Stimulated activated CD8-positive, alpha-beta memory T cell treated with anti-CD3 and anti-CD28 coated beads, Interleukin-15, amount 100 ng/mL, for 4 hours (primary cell): ENCODE data around the gene SMCO4.

Source experiments
- DNase-seq, 2 donors: peaks; one replicate each; pipeline ENCODE4 v3.0.0-alpha.2; 2020; ENCODE audit warnings: low read depth in 2 of 2

The SMCO4 gene

DNA sequence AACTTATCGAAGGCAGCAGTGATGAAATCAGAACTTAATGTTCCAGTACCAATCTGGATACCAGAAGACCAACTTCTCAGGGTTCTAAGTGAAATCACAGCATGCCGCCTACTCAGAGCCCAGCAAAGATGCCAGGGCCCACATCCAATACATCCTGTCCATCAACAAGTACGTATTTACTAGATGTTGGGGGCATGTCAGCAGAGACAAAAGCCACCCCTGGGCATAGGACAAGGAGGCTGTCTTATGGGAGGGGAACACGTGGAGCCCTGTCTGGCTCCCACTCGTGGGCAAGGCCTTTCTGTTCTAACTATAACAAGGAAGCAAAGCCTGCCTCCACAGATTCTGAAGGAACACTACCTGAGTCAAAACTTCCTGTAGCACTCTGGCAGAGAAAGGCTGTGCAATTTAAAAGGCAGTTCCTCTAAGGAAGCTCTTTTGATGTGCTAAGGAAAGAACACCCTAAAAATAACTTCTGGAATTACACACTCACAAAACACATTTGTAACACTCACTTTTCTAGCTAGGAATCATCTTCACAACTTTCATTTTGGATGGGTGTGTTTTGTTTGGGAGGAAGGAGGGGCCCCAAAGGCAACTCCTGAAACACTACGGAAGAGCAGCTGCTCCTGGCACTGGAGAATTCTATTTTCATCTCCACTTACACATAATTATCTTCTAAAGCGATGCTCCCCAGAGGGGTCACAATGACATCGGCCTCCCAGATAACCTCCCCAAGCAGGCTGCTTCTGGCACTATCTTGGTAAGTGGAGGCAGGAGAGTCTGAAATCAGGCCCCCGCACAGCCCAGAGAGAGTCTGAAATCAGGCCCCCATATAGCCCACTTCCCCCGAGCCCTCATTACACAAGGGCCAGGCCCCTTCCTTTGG, 14.2 kb downstream of the SMCO4 start:
- DNase-seq = no peak

DNA sequence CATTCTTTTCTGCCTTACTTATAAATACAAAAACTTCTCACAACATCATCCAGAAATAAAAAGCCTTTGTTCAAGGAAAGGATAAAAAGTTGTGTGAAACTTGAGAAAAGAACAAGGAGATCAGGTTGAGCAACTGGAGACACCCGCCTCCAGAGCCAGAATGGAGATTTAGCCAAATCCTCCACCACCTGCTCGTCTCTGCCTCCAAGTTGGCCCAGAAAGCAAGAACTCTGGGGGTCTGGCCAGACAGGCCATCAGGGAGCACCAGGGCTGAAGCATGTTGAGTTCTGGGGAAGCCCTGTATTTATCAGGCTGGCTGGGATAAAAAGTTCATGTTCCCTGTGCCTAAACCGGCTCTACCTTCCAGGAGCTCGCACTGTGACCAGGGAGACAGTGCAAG, 14.9 kb downstream of the SMCO4 start:
- no peak for DNase-seq

DNA sequence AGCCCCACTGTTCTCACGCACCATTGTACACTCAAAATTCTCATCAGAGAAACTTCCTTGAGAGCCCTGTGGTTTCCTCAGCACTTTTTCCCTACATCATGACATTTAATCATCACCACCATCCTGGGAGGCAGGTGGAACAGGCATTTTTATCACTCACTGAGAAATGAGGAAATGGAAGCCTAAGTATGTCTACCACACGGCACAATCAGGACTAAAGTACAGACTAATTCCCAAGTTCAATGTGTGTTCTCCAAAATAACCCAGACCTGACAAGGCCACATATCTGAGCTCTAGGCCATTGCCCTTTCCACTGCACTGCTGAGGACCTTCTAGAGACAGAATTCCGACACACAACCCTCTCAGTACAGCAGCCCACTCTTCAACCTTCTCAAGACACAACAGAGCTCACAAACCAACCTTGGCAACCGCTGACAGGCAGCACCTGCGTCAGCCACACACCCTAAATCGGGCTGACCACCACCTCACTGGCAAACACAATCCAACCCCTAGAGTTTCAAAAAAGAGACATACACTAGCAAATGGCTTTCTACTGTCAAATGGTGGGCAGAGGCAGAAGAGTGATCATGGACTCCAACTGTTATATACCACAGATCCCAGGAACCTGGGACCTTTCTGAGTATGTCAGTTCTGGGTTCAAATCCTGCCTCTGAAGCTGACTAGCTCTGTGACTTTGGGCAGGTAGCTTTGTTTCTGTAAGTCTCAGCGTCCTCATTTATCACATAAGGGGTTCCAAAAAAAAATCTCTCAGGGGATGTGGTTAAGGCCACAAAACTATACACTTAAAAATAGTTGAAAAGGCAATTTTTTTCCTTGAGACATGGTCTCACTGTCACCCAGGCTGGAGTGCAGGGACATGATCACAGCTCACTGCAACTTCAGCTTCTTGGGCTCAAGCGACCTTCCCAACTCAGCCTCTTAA, 16.3 kb downstream of the SMCO4 start:
- DNase-seq = no peak

DNA sequence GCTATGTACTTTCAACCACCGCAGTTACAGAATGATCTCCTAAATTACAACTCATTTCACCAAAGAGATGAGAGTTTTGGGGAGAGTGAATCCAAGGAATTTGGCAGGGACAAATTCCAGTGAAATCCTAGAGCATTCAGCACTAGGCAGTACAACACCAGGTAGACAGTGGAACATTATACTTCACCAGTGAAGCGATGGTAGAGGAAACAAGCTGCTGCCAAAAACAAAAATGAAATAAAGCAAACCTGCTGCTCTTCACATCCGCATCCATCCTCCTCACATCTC, 16.9 kb downstream of the SMCO4 start:
- no peak for DNase-seq

DNA sequence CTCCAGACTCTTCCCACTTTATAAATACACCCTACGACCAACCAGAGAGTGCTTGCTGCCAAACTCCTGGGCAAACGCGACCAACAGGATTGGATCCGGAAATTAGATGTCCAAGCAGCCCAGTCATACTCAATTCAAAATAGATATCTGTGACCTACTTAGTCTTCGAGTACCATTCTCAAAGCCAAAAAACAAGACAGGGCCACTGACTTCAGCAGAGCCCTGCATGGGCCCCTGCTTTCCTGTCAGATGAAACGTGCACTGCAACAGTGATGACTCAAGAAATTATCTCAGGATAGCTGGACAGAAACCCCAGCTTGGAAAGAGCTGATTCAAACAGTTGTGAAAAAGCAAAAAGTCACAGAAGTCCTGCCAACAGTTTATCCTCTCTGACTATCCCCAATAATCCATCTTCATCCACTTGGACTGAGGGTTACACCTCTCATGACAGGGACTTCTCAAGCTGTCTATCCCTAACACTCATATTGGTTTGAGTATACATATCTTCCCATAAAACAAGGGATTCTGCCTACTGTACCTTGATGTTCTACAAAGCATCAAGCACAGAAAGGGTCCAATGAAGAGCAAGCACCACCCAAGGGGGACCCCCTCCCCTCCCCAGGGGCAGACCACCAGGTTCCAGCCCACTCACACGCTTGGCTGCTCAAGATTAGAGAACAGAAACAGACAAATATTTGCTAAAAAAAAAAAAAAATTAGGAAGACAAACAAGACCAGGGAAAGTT, 17.4 kb downstream of the SMCO4 start:
- no peak for DNase-seq

DNA sequence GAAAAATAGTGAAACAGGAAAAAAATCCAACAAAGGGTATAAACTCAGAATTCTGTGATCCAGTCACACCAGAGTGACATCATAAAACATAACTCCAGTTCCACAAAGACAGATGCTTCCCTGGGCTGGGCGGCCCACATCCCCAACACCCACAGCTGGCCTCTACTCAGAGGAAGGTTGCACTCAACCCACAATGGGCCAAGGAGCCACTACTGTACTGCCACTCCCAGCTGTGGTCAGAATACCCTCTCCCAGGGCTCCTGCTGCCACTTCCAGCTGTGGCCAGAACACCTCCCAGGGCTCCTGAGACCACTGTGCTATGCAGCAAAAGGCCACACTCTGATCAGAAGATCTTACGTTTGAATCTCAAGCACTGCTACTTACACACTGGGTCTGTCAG, 18.3 kb downstream of the SMCO4 start:
- DNase-seq = no peak

DNA sequence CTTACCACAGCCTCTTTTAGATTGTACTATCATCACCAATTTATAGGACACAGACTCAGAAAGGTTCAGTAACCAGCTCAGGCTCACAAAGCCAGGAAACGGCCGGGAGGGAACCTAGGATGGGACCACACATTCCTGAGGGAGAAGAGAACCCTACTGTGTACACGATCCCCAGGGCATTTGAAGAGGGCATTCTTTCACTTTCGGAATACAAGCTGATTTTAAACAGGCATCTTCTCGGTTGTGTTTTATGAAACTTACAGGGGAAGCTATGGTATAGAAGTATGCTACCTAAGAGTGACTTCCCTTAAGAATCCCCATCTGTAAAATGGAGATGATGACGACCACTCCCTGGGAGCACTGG, 19.0 kb downstream of the SMCO4 start:
- DNase-seq = no peak

DNA sequence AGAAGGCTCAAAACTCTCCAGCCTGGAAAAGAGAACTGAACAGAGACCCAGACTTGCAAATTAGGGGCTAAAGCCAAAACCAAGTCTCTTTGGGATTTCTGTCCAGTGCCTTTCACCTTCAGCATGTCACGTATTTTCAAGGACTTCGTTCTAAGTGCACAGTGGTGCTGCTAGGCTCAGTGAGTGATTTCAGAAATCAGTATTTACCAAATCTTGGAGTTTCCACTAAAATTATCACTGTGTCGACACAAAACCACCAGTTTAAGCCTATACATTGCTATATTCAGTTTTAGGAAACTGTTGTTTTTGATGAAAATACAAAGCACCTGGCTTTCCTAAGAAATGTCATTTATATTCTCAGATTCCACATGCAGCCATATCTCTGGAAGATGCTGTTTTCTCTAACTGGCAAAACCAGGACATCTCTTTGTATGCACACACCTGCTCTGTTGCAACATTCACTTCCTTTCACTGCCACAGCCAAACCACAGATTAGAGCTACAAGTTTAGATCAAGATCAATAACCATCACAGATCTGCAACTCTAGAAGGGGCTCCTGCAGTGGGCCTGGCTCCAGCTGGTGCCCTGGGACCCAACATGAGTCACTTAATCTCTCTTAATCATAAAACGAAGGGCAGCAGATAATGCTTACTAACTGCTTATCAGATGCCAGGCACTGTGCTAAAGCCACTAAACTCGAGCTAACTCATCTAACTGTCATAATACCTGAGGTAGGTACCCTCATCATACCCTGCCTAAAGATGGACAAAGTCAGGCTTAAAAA, 22.3 kb downstream of the SMCO4 start:
- DNase-seq = no peak

DNA sequence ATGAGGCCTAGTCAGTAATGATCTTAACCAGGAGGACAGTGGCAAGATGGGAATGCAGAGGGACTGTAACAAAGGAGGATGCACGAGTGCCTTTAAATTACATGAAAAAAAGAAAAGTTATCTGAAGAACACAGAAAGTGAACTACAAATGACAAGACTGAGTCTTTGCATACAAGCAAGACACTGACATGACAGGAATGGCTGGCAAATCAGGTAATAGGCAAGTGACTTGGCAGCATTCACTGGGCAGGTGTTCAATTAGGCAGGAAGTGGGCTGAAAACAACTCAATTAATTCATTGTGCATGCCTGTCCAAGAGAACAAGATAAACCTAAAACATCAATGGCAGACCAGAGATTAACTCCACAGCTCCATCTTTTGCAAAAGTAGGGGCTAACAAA, 24.0 kb downstream of the SMCO4 start:
- DNase-seq = no peak

DNA sequence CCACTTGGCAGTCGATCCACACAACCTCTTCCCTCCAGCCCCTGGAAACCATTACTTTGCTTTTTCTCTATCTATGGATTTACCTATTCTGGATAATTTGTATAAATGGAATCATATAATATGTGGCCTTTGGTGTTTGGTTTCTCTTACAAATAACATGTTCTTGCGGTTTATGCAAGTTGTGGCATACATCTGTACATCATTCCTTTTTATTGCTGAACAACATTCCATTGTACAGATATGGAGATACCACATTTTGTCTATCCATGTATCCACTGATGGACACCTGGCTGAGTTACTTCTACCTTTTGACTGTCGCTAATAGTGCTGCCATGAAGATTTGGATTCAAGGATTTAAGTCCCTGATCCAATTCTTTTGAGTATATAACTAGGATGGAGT, 25.1 kb downstream of the SMCO4 start:
- no peak for DNase-seq

DNA sequence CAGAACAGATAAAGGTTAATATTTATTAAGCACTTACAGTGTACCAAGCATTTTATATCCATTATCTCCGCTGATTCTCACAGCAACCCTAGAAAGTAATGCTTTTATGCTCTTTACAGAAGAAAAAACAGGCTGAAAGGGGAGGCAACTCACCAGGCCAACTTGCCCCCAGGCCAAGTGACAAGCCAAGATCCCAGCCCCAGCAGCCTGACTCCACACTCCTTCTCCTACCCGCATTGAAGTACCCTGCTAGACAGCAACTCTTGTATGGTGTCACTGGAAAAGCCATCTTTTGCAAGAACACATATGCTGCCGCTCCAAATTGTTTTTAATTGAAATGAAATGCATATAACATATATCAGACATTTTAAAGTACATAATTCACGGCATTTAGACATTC, 25.6 kb downstream of the SMCO4 start:
- DNase-seq = no peak

DNA sequence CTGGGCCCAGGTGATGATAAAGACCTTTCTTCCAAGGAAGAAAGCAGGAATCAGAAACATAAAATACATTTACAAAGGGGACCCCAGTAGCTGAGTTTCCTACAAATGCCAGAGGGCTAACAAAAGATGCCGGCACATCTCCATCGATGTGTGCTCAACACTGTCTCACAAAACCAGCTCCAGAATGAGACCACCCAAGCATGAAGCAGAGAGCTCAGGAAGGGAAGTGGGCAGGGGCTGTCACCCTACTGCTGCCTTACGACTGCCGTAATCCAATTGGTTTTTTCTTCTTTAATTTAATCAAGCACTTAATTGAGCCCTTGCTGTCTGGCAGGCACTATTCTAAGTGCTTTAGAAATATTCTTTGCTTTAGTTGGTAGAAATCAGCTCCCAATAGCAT, 26.1 kb downstream of the SMCO4 start:
- no peak for DNase-seq

DNA sequence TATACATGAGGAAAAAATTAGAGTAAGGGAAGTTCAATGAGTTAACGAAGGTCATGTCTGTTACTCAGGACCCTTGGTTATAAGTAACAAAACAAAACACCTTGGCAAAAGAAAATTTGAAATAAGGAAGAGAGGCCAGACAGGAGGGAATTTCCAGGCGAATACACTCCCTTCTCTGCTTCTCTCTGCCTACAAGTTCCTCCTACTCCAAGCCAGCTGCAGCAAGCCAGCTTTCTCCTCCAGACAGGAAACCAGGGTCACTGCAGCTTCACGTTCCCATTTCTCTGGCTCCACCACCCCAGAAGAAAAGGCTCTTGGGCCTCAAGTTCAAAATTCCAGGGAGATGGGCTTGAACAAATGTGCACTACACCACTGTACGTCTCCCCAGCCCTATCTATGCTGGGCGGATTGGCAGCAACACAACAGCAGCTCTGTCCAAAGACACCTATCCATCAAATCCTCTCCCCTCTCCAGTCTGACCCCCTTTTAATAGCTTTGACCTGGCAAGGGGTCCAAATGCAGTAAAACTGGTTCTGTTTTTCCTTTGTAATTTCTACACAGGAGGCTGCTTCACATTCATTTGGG, 27.7 kb downstream of the SMCO4 start:
- no peak for DNase-seq

DNA sequence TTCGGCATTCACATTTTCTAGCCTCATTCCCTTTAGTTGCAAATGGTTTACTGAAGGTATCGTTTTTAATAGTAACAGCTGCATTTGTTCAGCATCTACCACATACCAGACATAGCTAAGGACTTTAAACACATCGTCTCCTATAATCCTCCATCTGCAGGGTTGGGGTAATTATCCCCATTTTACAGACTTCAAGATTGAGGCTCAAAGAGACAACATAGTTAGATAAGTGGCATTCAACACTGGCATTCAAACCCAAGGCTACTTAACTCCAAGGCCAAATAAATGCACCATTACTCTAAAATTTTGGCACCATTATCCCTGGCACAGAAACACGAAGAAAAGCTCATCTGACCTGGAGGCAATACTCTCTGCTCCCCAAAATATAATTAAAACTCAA, 28.5 kb downstream of the SMCO4 start:
- DNase-seq = no peak

DNA sequence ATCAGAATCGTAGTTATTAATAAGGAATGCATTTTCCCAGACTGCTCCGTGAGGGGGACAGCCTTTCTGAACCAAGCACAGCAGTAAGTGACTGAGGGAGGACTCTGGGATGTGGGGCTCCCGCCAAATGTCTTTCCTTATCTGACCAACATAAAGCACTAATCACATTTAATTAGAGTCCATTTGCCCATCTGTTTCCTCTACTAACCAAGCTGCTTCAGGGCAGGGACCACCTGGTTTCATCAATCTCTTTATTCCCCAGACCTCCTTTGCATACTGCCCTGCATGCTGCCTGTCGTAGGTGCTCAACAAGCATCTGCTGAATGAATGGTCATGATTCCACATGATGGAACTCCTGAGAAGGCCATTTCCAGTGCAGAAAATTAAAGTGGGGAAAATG, 29.4 kb downstream of the SMCO4 start:
- no peak for DNase-seq

DNA sequence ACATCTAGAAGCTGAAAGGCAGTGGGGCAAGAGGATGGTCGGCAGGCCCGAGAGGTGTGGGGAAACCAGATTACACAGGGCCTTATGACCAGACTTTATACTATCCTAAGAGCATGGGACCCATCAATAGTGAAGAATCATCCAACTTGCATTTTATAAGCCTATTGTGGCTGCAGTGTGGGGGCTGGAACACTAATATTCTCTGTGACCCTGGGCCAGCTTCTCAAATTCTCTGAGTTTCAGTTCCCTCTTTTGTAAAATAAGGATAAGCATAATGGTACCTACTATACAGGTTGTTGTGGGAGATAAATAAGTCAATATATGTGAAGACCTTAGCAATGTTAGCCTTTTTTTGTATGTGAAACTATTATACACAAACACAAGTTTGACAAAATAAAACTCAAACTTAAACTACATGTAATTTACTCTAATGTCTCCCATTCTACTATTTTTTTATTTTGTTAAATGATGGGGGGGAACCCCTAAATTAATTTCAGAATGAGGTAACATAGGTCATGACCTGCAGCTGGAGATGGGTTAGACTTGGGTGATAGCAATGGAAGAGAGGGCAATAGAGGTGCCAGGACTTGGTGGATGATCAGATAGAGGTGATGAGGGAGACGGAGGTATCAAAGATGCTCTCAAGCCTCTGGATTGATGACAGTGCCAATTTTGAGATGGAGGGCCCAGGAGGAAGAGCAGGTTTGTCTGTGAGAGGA, 30.1 kb downstream of the SMCO4 start:
- no peak for DNase-seq

DNA sequence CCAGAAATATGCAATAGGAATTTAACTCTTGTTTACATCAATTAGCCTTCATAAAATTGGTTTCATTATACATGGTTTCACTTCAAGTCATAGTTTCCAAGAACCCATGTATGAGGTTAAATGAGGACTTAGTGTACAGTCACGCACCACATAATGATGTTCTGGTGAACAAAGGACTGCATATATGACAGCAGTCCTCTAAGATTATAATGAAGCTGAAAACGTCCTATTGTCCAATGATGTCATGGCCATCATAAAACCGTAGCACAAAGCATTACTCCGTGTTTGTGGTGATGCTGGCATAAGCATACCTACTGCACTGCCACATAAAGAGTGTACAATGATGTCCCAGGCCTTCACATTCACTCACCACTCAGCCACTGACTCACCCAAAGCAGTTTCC, 31.1 kb downstream of the SMCO4 start:
- DNase-seq = no peak

DNA sequence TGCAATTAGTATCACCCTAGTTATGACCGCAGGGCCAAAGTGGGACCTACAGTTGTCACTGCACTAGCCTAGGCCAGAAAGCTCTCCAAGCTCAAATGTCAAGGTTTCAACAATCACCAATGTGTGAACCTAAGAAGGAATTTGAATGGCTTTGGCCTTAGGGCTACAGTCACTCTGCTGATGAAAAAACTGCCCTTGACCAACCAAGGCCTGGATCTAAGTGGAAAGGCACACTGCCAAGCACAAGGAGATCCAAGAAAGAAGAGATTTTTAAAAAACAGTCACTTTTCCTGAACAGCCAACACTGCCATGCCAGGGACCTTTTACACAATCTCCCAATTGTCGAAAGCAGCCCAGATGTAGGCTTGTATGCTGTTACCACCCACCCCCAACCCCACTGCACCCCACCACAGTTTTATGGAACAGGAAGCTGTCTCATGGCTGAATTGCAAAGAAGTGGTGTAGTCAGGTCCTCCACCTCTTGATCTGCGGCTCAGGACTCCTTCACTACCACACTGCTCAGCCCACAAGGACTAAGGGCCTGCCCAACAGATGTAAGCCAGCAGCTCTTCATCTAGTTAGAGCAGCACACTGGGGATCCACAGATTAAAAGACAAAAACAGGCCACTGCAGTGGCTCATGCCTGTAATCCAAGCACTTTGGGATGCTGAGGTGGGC, 32.9 kb downstream of the SMCO4 start:
- no peak for DNase-seq

DNA sequence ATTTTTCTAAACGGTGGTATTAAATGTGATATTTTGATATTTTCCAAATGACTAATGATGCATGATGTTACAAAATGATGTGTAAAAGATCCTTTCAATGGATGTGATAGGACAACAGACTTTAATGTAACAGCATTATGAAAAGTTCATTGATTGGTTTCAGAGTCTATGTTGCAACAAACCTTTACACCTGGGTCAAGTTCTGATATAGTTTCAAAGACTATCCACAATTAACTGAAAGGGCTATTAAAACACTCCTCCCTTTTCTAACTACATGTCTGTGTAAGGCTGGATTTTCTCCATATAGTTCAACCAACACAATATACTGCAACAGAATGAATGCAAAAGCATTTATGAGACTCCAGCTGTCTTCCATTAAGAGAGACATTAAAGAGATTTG, 35.7 kb downstream of the SMCO4 start:
- no peak for DNase-seq

DNA sequence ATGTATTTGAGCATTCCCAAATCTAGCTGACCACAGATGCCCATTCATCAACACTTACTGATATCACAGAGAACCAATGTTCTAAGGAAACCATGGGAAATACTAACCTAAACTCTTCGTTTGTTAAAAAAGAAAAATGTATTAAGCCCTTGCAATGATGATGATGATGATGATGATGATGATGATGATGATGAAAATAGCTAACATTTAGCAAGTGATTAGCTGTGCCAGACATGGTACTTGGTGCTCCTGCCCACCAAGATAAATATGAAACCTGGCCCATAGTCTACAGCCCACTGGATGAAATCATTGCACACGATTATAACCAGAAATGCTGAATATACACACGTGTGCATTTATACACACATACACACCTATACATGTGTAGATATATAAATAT, 37.5 kb downstream of the SMCO4 start:
- DNase-seq = no peak
